ENCODE measurements around the gene FFAR1.

The FFAR1 gene

GRCh38 chr19:35314858-35315470, 32.7 kb upstream of the FFAR1 start:
- no peak for DNase-seq (ENCODE audit: low read depth)

GRCh38 chr19:35315883-35316282, 31.8 kb upstream of the FFAR1 start:
- DNase-seq (ENCODE audit: low read depth): no peak

- DNase-seq (ENCODE audit: low read depth): no peak
Measured at GRCh38 chr19:35316560-35316959, 31.1 kb upstream of the FFAR1 start.

DNA sequence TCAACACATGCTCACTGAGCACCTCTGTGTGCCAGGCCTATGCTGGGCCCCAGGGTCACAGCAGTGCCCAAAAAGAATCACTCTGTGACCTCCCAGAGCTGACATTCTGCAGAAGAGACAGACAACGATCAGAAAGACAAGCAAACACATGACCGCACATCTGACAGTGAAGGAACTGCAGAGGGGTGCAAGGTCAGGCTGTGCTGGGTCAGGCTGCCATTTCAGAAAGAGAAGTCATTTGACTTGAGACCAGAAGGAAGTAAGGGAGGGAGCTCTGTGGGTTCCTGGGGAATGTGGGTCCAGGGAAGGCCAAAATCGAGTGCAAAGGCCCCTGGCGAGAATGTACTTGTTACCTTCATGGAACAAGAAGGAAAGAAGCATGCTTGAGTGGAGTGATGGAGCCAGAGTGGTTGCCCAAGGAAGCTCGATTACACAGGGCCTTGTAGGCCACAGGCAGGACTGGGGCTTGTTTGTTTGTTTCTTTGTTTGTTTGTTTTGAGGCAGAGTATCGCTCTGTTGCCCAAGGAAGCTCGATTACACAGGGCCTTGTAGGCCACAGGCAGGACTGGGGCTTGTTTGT, 30.1 kb upstream of the FFAR1 start:
- no peak for DNase-seq (ENCODE audit: low read depth)

DNA sequence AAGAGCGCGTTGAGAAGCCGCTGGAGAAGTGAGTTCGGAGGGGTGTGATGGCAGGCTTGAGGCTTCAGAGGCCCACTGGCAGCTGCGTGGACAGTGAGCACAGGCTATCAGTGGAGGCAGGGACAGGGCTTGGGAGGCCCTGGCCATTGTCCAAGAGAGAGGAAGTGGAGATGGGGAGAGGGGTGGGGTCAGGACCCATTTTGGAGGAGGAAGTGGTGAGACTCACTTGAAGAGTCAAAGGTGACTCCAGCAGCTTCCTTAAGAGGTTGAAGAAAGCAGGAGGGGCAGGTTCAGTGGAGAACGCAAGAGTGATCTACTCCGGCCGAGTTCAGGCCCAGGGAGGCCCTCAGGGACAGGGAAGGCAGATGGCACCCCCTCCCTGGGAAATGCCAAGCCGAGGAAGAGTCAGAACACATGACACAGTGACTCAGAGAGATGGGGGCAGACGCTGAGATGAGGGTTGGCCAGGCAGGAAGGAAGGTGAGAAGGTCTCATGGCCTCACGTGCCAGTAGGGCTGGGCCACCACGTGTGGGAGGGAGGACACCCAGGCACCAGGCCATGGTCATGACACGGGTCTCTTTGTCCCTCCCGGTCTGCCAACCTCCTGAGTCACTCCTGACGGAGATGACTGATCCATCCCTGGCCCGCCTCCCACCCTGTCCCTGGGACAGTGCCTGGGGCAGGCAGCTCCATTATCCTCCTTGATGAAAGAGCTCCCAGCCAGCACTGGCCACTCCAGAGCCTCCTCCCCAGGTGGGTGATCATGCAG, 28.8 kb upstream of the FFAR1 start:
- peak; percentile 34 for DNase-seq (ENCODE audit: low read depth)

DNA sequence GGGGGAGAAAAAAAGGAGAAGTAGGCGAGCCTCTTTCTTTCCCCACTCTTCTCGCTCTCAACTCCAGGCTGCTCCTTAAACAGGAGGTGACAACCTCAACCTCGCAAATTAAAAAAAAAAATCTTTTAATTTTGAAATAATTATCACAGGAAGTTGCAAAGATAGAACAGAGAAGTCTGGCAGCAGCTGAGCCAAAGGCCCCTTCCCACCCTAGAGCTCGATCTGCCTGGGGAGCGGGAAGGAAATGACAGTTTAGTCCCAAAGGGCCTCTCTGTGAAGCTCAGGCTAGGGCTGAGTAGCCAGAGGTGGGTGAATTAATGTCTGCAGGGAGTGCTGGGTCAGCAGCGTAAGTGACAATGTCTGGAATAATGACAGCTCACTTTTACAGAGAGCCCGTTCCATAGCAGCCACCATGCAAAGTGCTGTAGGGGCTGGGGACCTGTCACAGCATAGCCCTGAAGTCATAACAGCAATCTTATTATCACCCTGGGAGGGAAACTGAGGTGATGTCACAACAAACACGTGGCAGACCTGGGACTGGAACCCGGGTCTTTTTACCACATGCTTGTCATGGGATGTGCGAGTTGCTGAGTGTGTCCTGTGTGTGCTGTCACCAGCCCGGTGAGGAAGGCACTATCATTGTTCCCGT, 27.5 kb upstream of the FFAR1 start:
- DNase-seq (ENCODE audit: low read depth): no peak

- no peak for DNase-seq (ENCODE audit: low read depth)
Measured at GRCh38 chr19:35321291-35321690, 26.4 kb upstream of the FFAR1 start.

DNA sequence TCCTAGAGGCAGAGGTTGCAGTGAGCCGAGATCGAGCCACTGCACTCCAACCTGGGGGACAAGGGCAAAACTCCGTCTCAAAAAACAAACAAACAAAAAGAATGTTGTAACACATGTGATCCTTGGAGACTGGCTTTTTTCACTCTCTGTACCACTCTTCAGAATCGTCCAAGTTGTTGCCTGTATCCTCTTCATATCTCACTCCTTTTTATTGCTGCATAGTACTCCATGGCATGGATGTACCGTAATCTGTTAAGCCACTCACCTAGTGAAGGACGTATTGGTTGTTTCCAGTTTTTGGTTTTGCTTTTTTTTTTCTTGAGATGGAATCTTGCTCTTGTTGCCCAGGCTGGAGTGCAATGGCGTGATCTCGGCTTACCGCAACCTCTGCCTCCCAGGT, 25.7 kb upstream of the FFAR1 start:
- DNase-seq (ENCODE audit: low read depth): no peak

DNA sequence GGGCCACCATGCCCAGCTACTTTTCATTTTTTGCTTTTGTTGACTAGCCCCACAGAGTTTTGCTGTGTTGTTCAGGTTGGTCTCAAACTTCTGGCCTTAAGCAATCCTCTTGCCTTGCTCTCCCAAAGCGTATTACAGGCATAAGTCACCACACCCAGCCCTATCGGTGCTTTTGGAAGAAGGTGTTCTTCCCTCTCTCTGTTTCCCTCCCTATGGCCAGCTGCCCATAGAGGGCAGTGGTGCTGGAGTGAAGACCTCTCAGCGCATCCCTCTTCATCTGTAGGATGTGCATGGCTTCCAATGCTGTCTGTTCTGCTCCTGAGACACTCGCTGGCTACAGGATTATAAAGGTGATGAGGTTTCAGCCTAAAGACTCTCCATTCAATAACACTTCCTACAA, 20.1 kb upstream of the FFAR1 start:
- DNase-seq (ENCODE audit: low read depth): no peak

- no peak for DNase-seq (ENCODE audit: low read depth)
Measured at GRCh38 chr19:35328851-35329285, 18.8 kb upstream of the FFAR1 start, which contains the start of gene CD22. TSS of gene CD22 (plus strand) at chr19:35329187. CDS start at chr19:35332041, 2,854 bp downstream.

DNA sequence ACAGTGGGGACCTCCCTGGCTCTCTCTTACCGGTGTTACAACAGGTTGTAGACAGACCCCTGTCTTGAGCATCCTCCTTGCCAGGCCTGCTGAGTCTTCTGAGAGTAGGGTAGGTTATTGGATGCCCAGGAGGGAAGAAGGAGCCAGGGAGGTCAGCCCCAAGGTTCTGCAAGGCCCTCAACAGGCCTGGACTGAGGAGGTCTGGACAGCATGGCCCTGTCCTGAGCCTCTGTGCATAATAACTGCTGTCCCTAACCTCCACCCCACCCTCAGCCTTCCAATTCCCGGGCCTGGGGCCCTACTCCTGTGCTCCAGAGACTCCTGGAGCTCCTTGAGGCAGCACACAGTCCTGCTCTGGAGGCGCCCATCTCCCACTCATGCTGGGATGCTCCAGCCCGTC, 18.4 kb upstream of the FFAR1 start:
- no peak for DNase-seq (ENCODE audit: low read depth)

- no peak for DNase-seq (ENCODE audit: low read depth)
Measured at GRCh38 chr19:35330475-35330874, 17.2 kb upstream of the FFAR1 start.

- DNase-seq (ENCODE audit: low read depth): no peak
Measured at GRCh38 chr19:35331551-35332214, 16.0 kb upstream of the FFAR1 start.

DNA sequence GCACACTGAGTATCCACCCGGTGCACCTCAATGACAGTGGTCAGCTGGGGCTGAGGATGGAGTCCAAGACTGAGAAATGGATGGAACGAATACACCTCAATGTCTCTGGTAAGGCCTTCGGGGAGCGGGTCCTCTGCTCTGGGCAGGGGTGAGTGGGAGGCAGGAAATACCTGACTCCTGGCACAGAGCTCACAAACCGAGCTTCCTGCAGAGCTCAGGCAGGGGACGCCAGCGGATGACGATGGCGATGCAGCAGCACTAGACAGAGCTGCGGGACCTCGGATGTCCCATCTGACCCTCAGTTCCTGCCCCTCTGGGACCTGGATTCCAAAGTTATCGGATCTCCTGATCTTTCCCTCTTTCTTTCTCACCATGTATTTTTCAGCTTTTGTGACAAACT, 14.9 kb upstream of the FFAR1 start:
- no peak for DNase-seq (ENCODE audit: low read depth)

- no peak for DNase-seq (ENCODE audit: low read depth)
Measured at GRCh38 chr19:35334144-35334753, 13.5 kb upstream of the FFAR1 start.

GRCh38 chr19:35336166-35336955, 11.3 kb upstream of the FFAR1 start:
- no peak for DNase-seq (ENCODE audit: low read depth)

DNA sequence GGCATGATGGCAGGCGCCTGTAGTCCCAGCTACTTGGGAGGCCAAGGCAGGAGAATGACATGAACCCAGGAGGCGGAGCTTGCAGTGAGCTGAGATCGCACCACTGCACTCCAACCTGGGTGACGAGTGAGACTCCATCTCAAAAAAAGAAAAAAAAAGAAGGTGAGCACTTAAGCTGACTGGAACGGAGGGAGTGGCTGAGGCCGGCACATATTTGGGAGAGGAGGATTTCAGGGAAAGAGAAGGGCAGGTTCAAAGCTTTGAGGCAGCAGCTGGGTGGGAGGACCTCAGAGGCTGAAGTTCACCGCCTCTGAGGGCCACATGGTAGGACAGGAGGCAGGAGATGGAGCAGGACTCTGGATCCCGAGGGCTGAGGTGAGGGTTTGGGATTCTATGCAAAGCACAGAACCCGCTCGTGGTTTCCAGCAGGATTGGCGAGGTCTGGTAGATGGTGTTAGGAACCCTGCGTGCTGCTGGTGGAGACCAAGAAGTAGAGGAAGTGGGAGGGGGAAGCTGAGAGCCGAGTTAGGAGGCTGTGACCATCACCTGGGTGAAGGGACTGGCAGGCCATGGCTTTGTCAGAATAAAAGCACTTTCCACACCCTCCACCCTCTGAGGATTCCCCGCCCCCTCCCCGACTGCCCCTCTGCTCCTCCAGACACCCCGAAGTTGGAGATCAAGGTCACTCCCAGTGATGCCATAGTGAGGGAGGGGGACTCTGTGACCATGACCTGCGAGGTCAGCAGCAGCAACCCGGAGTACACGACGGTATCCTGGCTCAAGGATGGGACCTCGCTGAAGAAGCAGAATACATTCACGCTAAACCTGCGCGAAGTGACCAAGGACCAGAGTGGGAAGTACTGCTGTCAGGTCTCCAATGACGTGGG, 10.4 kb upstream of the FFAR1 start:
- DNase-seq (ENCODE audit: low read depth): no peak

- DNase-seq (ENCODE audit: low read depth): no peak
Measured at GRCh38 chr19:35337984-35338296, 9.8 kb upstream of the FFAR1 start.

DNA sequence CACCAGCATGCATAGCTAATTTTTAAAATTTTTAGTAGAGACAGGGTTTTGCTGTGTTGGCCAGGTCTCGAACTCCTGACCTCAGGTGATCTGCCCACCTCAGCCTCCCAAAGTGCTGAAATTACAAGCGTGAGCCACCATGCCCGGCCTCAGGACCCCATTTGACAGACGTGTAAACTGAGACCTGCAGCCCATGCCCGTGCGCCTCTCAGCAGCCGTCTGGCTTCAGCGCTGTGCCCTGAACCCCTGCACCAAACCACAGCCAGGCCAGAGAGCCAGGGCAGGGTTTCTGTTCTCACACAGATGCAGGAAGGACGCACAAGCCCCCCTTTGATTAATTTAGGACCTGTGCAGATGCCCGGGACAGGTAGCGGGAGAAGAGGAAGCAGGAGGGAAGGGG, 7.3 kb upstream of the FFAR1 start:
- DNase-seq (ENCODE audit: low read depth): no peak

GRCh38 chr19:35341006-35341405, 6.7 kb upstream of the FFAR1 start:
- no peak for DNase-seq (ENCODE audit: low read depth)

Data from amniotic epithelial cell (primary cell).